NCI-H2196 (cell line): ENCODE data around the gene CHRNB1.

ENCODE experiments used
- DNase-seq: peaks from one replicate; lab custom pipeline; 2025; ENCODE audit not compliant: unreplicated experiment; lab: John Stamatoyannopoulos, UW

Gene CHRNB1

DNA sequence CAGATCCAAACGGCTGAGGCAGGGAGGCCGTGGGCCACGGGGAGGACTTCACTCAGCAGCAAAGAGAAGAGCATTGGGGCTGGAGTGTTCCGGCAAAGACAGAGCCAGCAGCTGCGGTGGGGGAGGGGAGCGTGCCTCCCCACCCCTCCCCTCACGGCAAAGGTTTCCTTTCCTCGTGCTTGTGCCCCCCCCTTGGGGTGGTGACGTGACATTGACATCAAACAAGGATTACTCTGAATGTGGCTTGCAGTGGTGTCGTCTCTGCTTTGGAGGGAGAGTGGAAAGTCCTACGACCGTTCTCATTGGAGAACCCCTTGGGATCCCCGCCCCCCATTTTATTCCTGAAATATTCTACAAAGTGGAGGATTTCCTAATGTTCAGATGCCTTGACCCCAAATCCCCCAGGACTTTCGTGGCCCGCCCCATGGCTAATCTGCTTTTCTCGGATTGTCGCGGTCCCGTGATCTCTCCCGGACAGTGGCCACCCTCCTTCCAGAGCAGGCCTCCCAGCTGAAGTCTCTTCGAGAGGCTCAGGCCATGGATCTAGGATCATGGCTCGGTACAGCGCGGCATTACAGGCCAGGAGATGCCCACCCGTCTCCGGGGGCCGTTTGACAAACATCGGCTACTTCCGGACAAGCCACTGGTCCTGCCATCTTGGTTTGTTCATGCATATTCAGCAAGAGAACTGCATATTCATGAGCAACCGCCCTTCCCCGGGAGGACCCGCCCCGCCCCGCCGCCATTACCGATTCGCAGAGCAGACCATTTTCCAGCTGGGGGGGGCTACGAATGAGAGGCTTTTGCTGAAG lies 38.6 kb downstream of the CHRNB1 start:
- DNase-seq, result peak; percentile 89

DNA sequence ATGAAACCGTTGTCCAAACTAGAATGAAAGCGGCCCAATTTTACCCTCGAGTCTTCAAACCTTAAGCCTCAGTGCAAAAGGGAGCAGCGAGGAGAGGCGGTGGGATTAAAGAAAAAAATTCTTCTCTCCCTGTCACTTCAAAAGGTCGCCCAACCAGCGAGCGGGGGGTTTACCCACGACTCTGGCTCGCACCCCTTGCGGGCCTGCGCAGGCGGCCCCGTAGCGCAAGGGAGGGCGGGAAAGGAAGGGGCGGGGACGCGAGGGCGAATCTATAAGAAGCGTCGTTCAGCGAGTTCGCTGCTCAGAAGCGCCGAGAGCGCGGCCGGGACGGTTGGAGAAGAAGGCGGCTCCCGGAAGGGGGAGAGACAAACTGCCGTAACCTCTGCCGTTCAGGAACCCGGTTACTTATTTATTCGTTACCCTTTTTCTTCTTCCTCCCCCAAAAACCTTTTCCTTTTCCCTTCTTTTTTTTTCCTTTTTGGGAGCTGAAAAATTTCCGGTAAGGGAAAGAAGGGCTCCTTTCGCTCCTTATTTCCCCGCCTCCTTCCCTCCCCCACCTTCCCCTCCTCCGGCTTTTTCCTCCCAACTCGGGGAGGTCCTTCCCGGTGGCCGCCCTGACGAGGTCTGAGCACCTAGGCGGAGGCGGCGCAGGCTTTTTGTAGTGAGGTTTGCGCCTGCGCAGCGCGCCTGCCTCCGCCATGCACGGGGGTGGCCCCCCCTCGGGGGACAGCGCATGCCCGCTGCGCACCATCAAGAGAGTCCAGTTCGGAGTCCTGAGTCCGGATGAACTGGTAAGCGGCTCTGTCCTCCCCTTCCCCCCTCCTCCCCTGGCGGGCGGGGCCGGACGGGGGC lies 39.4 kb downstream of the CHRNB1 start, which contains the start of gene POLR2A:
Gene POLR2A (plus strand): TSS at position 300 of the 852 bp plus-strand sequence.
- peak; percentile 92 for DNase-seq

DNA sequence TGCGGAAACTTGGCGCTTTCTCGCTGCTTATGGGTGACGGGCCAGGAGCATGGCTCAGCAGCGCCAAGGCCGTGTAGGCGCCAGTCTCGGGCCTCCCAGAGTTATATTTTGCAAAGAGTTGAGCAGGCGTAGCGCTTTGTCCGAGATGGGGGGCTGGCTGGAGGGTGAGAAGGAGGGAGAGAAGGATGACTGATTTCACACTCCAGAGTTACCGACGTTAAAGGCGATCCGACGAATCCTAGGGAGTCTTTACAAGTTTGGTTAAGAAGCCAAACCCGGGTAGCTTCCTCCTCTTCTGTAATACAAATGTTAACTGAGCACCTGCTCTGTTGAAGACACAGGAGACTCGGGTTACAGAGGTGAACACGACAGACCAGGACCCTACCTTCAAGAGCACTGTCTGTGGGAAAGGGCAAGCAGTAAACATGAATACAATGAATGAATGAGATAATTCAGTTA lies 40.1 kb downstream of the CHRNB1 start:
- DNase-seq, result no peak

DNA sequence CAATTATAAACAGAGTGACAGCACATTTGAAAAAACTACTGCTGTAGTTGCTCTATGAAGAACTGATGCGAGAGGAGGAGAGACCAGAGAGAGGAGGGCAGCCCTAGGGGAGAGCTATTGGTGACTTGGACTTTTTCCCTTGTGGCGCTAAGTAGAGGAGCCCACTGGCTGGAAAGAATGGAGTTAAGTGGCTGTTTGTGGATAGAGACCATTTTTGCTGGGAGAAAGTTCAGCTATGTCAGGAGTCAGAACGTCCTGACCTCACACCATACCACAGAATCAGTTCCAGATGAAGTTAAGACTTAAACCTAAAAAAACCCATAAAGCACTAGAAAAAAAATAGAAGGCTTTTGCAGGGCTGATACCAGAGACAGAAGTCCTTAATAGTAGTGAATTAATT lies 41.3 kb downstream of the CHRNB1 start:
- DNase-seq, result no peak

DNA sequence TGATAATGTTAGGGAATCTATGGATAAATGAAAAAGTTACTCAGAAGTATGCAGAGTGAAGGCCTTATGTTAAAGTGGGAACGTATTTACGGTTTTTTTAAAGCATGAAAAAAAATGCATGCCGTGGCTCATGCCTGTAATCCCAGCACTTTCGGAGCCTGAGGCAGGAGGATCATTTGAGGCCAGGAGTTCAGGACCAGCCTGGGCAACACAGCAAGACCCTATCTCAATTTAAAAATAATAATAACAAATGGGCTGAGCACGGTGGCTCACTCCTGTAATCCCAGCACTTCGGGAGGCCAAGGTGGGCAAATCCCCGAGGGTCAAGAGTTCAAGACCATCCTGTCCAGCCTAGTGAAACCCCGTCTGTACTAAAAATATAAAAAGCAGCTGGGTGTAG lies 45.3 kb downstream of the CHRNB1 start:
- DNase-seq, result no peak

DNA sequence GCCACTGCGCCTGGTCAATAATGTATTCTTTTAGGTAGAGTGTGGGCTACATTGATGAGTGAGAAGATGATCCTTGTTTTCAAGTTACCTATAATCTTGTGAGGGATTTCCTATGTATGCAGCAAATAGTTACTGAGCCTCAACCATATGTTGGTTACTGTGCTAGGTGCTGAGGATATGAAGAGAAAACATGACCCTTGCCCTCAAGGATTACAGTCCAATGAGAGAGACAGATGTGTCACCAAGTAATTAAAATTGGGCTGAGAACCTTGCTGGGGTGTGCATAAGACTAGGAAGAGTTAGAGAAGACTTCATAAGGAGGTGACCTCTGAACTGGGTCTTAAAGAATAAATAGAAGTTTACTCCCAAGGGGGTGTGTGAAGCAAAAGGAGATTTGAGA lies 46.7 kb downstream of the CHRNB1 start:
- no peak for DNase-seq

DNA sequence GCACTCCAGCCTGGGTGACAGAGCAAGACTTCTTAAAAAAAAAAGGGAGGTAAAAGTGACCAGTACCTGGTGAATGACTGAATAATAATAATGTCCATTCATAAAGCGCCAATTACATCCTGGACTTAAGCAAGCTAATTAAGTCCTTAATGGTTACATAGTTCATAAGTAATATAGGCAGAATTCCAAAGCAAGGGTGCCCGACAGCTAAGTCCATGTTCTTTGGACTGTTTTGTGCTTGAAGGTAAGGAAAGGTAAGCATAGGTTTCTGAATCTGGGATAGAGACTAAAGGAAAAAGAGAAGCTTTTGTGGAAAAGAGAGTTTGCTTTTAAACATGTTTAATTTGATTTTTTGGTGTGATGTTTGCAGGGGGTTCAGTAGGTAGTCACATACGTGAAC lies 49.1 kb downstream of the CHRNB1 start:
- DNase-seq, result no peak

DNA sequence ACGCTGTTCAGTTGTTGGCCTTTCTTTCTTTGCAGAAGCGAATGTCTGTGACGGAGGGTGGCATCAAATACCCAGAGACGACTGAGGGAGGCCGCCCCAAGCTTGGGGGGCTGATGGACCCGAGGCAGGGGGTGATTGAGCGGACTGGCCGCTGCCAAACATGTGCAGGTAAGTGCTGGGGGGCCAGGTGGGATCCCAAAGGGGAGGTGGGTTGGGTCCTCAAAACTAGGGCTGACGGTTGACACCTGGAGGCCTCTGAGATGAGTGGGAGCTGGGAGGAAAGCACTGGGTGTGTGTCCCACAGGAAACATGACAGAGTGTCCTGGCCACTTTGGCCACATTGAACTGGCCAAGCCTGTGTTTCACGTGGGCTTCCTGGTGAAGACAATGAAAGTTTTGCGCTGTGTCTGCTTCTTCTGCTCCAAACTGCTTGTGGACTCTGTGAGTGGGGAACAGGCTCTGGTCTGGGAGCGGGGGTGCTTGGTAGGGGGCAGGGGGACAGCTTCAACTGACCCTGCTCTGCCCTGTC lies 51.1 kb downstream of the CHRNB1 start:
- DNase-seq, result no peak

DNA sequence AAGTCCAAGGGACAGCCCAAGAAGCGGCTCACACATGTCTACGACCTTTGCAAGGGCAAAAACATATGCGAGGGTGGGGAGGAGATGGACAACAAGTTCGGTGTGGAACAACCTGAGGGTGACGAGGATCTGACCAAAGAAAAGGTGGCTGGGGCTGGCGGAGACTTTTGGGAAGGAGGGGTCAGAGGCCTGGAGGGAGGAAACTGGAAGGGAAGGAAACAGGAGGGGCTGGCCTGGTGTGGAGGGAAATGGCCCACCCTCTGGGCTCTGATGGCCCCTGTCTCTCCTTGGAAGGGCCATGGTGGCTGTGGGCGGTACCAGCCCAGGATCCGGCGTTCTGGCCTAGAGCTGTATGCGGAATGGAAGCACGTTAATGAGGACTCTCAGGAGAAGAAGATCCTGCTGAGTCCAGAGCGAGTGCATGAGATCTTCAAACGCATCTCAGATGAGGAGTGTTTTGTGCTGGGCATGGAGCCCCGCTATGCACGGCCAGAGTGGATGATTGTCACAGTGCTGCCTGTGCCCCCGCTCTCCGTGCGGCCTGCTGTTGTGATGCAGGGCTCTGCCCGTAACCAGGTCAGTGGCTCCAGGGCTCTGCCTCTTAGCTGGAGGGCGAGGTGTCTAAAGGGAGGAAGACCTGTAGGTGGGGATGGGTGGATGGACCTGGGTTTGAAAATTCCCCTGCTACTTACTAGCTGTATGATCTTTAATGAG lies 51.8 kb downstream of the CHRNB1 start:
- no peak for DNase-seq

DNA sequence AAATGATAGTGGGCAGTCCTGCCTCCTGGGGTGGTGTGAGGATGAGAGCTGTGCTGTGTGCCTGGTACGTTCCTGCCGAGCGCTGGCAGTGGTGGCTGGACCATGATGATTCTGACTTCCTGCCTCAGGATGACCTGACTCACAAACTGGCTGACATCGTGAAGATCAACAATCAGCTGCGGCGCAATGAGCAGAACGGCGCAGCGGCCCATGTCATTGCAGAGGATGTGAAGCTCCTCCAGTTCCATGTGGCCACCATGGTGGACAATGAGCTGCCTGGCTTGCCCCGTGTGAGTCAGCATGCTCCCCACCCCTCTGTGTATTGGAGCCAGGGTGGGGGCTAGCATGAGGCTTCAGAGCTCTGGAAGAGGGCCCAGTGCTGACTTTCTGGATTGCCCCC lies 52.4 kb downstream of the CHRNB1 start:
- DNase-seq, result no peak

DNA sequence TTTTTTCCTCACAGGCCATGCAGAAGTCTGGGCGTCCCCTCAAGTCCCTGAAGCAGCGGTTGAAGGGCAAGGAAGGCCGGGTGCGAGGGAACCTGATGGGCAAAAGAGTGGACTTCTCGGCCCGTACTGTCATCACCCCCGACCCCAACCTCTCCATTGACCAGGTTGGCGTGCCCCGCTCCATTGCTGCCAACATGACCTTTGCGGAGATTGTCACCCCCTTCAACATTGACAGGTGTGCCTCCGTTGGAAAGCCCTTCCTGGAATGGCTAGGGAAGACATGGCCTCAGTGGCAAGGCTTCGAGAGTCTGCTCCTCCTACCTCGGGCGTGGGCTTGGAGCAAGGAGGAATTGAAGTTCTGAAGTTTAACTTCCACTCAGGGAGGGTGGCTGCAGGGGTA lies 52.8 kb downstream of the CHRNB1 start:
- no peak for DNase-seq

DNA sequence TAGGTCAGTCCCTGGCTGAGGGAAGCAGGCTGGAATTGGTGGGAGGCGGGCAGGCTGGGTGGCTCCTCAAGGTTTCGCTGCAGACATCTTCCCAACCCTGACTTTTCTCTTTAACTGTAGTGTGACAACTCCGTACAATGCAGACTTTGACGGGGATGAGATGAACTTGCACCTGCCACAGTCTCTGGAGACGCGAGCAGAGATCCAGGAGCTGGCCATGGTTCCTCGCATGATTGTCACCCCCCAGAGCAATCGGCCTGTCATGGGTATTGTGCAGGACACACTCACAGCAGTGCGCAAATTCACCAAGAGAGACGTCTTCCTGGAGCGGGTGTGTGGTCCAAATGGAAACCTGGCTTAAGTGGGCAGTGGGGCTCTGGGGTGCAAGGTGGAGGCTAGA lies 54.3 kb downstream of the CHRNB1 start:
- DNase-seq, result no peak

DNA sequence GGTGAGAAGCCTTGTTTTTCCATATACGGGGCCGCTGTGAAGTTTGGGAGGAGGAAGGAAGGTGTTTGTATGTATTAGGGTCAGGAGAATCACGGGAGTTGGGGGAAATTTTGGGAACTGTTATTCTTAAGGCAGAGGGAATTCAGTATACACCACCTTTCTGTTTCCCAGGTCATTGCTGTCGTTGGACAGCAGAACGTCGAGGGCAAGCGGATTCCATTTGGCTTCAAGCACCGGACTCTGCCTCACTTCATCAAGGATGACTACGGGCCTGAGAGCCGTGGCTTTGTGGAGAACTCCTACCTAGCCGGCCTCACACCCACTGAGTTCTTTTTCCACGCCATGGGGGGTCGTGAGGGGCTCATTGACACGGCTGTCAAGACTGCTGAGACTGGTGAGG lies 56.9 kb downstream of the CHRNB1 start:
- DNase-seq, result no peak

DNA sequence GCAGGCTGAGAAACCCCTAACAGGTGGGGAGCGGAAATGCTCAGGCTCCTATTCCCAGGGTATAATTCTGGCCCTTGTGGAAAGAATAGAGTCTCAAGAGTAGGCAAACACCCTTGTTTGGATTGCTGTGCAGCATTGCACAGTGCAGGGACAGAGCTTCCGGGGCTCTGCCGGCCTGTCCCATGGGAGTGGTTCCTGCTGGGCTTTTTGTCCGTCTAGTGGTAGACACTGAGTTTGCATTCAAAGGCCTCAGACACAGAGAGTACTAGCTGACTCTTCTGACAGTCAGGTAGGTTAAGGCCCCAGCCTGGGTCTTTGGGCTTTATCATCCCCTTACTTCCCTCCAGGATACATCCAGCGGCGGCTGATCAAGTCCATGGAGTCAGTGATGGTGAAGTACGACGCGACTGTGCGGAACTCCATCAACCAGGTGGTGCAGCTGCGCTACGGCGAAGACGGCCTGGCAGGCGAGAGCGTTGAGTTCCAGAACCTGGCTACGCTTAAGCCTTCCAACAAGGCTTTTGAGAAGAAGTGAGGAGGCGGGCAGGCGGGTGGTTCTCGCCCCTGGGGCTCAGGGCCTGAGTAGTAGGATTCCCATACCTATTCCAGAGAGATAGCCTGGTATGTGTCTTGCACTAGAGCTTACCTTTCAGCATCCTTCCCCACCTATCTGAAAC lies 57.4 kb downstream of the CHRNB1 start:
- no peak for DNase-seq

DNA sequence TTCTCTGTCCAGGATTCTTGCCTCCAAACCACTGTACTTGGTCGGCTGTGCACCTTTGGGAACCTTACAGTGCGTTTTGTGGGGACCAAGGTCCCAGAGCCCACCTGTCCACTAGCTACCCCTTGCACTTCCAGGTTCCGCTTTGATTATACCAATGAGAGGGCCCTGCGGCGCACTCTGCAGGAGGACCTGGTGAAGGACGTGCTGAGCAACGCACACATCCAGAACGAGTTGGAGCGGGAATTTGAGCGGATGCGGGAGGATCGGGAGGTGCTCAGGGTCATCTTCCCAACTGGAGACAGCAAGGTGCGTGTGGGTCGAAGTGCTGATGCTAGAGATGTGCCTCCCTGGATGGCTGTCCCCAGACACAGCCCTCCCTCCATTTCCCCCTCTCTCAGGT lies 58.1 kb downstream of the CHRNB1 start:
- no peak for DNase-seq

DNA sequence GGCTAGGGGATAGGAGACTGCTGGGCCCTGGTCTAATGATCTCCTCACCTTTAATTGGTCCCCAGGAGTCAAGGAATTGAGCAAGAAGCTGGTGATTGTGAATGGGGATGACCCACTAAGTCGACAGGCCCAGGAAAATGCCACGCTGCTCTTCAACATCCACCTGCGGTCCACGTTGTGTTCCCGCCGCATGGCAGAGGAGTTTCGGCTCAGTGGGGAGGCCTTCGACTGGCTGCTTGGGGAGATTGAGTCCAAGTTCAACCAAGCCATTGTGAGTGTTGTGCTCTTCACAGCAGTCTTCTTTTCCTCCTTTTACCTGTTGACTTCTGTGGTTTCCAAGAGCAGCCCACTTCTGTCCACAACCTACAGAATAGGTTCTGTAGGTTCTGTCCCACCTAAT lies 58.7 kb downstream of the CHRNB1 start:
- no peak for DNase-seq
